ENCODE results near the gene NR2C2.

The NR2C2 gene

GRCh38 chr3:15074500-15074899 is 127.1 kb downstream of the NR2C2 start:
- TF ChIP-seq EGR1 (IDR thresholded peaks at IDR 0.05) (no peak), FOXM1 (IDR thresholded peaks at IDR 0.05; ENCODE audit: borderline replicate concordance, low read depth) (no peak), RAD21 (IDR thresholded peaks at IDR 0.05; ENCODE audit: low read depth) (no peak), EP300 (IDR thresholded peaks at IDR 0.05; ENCODE audit: borderline replicate concordance) (no peak), CREB1 (IDR thresholded peaks at IDR 0.05; ENCODE audit: low read depth) (no peak), TAF1 (IDR thresholded peaks at IDR 0.05; ENCODE audit: low read depth) (no peak), TCF12 (IDR thresholded peaks at IDR 0.05; ENCODE audit: low read depth) (no peak), NFIC (IDR thresholded peaks at IDR 0.05) (no peak), CEBPB (IDR thresholded peaks at IDR 0.05) (no peak), TEAD4 (IDR thresholded peaks at IDR 0.05) (no peak), ZBTB7A (IDR thresholded peaks at IDR 0.05; ENCODE audit: low read depth) (no peak), YY1 (IDR thresholded peaks at IDR 0.05; ENCODE audit: low read depth) (no peak)
- TF ChIP-seq, protein P1, sequence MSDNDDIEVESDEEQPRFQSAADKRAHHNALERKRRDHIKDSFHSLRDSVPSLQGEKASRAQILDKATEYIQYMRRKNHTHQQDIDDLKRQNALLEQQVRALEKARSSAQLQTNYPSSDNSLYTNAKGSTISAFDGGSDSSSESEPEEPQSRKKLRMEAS (IDR thresholded peaks at IDR 0.05), result no peak
- TF ChIP-seq, protein P2, sequence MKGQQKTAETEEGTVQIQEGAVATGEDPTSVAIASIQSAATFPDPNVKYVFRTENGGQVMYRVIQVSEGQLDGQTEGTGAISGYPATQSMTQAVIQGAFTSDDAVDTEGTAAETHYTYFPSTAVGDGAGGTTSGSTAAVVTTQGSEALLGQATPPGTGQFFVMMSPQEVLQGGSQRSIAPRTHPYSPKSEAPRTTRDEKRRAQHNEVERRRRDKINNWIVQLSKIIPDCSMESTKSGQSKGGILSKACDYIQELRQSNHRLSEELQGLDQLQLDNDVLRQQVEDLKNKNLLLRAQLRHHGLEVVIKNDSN (IDR thresholded peaks at IDR 0.05), result no peak
- TF ChIP-seq, protein P3, sequence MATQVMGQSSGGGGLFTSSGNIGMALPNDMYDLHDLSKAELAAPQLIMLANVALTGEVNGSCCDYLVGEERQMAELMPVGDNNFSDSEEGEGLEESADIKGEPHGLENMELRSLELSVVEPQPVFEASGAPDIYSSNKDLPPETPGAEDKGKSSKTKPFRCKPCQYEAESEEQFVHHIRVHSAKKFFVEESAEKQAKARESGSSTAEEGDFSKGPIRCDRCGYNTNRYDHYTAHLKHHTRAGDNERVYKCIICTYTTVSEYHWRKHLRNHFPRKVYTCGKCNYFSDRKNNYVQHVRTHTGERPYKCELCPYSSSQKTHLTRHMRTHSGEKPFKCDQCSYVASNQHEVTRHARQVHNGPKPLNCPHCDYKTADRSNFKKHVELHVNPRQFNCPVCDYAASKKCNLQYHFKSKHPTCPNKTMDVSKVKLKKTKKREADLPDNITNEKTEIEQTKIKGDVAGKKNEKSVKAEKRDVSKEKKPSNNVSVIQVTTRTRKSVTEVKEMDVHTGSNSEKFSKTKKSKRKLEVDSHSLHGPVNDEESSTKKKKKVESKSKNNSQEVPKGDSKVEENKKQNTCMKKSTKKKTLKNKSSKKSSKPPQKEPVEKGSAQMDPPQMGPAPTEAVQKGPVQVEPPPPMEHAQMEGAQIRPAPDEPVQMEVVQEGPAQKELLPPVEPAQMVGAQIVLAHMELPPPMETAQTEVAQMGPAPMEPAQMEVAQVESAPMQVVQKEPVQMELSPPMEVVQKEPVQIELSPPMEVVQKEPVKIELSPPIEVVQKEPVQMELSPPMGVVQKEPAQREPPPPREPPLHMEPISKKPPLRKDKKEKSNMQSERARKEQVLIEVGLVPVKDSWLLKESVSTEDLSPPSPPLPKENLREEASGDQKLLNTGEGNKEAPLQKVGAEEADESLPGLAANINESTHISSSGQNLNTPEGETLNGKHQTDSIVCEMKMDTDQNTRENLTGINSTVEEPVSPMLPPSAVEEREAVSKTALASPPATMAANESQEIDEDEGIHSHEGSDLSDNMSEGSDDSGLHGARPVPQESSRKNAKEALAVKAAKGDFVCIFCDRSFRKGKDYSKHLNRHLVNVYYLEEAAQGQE (IDR thresholded peaks at IDR 0.05; ENCODE audit: low read depth), result no peak

GRCh38 chr3:15079091-15079490 is 131.7 kb downstream of the NR2C2 start:
- TF ChIP-seq CEBPB (IDR thresholded peaks at IDR 0.05), result no peak

- no peak for TF ChIP-seq ZBTB7A (IDR thresholded peaks at IDR 0.05; ENCODE audit: low read depth)
- TF ChIP-seq, protein P3 (IDR thresholded peaks at IDR 0.05; ENCODE audit: low read depth), result no peak
- TF ChIP-seq, protein P2 (IDR thresholded peaks at IDR 0.05), result no peak
- TF ChIP-seq FOXM1 (IDR thresholded peaks at IDR 0.05; ENCODE audit: borderline replicate concordance, low read depth), result no peak
- TF ChIP-seq CREB1 (IDR thresholded peaks at IDR 0.05; ENCODE audit: low read depth), result no peak
- TF ChIP-seq EP300 (IDR thresholded peaks at IDR 0.05; ENCODE audit: borderline replicate concordance), result no peak
- TF ChIP-seq TEAD4 (IDR thresholded peaks at IDR 0.05), result no peak
Measured at GRCh38 chr3:15081960-15082664, 134.7 kb downstream of the NR2C2 start.

DNA sequence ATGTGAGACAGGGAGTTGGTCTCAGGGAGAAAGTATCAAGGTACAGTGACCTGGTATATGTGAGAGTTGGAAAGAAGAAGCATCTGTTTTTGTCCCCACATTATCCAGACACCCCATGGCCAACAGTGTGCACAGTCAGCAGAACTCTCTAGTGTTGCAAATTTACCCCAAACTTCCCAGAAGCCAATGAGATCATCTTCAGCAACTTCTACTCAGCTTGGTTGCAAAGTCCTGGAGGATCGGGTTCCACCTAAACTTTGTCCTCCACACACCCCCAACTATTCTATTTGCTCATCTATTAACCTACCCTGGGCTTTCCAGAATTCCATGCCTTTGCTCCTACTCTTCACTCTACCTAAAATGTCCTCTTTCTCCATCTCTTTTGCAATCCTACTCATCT is 135.9 kb downstream of the NR2C2 start:
- TF ChIP-seq TAF1 (IDR thresholded peaks at IDR 0.05; ENCODE audit: low read depth) (no peak), RAD21 (IDR thresholded peaks at IDR 0.05; ENCODE audit: low read depth) (no peak), CEBPB (IDR thresholded peaks at IDR 0.05) (no peak), FOXM1 (IDR thresholded peaks at IDR 0.05; ENCODE audit: borderline replicate concordance, low read depth) (no peak), YY1 (IDR thresholded peaks at IDR 0.05; ENCODE audit: low read depth) (no peak), NFIC (IDR thresholded peaks at IDR 0.05) (no peak)
- TF ChIP-seq, protein P2 (IDR thresholded peaks at IDR 0.05), result no peak
- TF ChIP-seq, protein P3 (IDR thresholded peaks at IDR 0.05; ENCODE audit: low read depth), result no peak

DNA sequence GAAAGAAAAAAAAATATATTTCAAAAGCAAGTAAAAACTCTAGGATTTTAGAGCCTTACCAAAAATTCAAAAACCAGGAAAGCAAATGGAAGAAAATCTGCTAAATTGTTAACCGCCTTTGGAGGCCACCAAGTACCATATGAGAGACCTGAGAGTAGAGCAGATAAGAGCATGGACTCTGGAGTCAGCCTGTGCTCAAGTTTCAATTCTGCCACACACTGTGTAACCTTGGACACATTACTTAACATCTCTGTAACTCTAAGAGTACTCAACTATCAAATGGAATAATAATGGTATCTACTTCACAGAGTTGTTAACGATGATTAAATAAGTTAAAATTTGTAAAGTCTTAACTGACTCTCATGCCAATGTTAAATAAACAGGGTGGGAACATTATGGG is 138.9 kb downstream of the NR2C2 start:
- TF ChIP-seq, protein P1 (IDR thresholded peaks at IDR 0.05), result no peak
- TF ChIP-seq EGR1 (IDR thresholded peaks at IDR 0.05) (no peak), TCF12 (IDR thresholded peaks at IDR 0.05; ENCODE audit: low read depth) (no peak), EP300 (IDR thresholded peaks at IDR 0.05; ENCODE audit: borderline replicate concordance) (no peak), TAF1 (IDR thresholded peaks at IDR 0.05; ENCODE audit: low read depth) (no peak), CEBPB (IDR thresholded peaks at IDR 0.05) (no peak)
- TF ChIP-seq, protein P2 (IDR thresholded peaks at IDR 0.05), result no peak
